HCT116 (cell line): ENCODE results near the gene TMEM86B.

Experiments used
- CBX3 ChIP-seq: IDR thresholded peaks from 2 replicates; pipeline ENCODE4 v1.6.1; 2012; ENCODE audit warnings: low read depth
- EZH2 ChIP-seq: fragments of 200-600 bp; sonication (generic); IDR thresholded peaks from 2 replicates; pipeline ENCODE4 v1.6.1; 2017; ENCODE audit warnings: antibody characterized with exemption, mixed run types
- EZH2phosphoT487 ChIP-seq: fragments of 200-600 bp; IDR thresholded peaks from 2 replicates; pipeline ENCODE4 v1.6.1; 2018; ENCODE audit warnings: antibody characterized with exemption, borderline replicate concordance
- MAX ChIP-seq: IDR thresholded peaks from 2 replicates; pipeline ENCODE4 v1.6.1; 2012
- POLR2A ChIP-seq: IDR thresholded peaks from 2 replicates; pipeline ENCODE4 v1.7.0; 2011; ENCODE audit warnings: borderline replicate concordance; ENCODE audit not compliant: insufficient read depth, insufficient read length; ENCODE audit errors: extremely low read depth
- POLR2AphosphoS5 ChIP-seq: IDR thresholded peaks from 2 replicates; pipeline ENCODE4 v1.6.1; 2011; ENCODE audit warnings: mild to moderate bottlenecking, low read depth, low read length, moderate library complexity
- RAD21 ChIP-seq: IDR thresholded peaks from 2 replicates; pipeline ENCODE4 v1.6.1; 2012; ENCODE audit warnings: low read depth, mild to moderate bottlenecking
- SP1 ChIP-seq: IDR thresholded peaks from 2 replicates; pipeline ENCODE4 v1.6.1; 2012; ENCODE audit warnings: low read depth
- YY1 ChIP-seq: IDR thresholded peaks from 2 replicates; pipeline ENCODE4 v1.6.1; 2011; ENCODE audit warnings: low read length, low read depth, moderate library complexity, mild to moderate bottlenecking; ENCODE audit not compliant: insufficient replicate concordance; ENCODE audit errors: extremely low read depth
- ZFX ChIP-seq: fragments of 450-650 bp; IDR thresholded peaks from 2 replicates; pipeline ENCODE4 v1.6.1; 2017
- TF ChIP-seq, protein P1 (sequence below), 3 experiments: fragments of 200-600 bp in 1 of 3; sonication (generic) in 1 of 3; IDR thresholded peaks in 2 of 3; conservative IDR thresholded peaks in 1 of 3; 2 replicates each; pipeline ENCODE4 v1.5.1; 2012 to 2017; ENCODE audit warnings: low read depth in 2 of 3, low read length in 2 of 3, antibody characterized with exemption in 1 of 3, borderline replicate concordance in 1 of 3, control low read depth in 1 of 3, mild to moderate bottlenecking in 1 of 3, mixed read lengths in 1 of 3, mixed run types in 1 of 3, moderate library complexity in 1 of 3; ENCODE audit not compliant: insufficient read depth in 1 of 3
- TF ChIP-seq, protein P2 (sequence below): IDR thresholded peaks from 2 replicates; pipeline ENCODE4 v1.6.1; 2012
- TF ChIP-seq, protein P3 (sequence below): IDR thresholded peaks from 2 replicates; pipeline ENCODE4 v1.6.1; 2012; ENCODE audit warnings: low read depth
- TF ChIP-seq, protein P4 (sequence below): IDR thresholded peaks from 2 replicates; pipeline ENCODE4 v1.6.1; 2011; ENCODE audit warnings: mild to moderate bottlenecking, low read length, moderate library complexity; ENCODE audit not compliant: insufficient replicate concordance; ENCODE audit errors: extremely low read depth

DNA sequence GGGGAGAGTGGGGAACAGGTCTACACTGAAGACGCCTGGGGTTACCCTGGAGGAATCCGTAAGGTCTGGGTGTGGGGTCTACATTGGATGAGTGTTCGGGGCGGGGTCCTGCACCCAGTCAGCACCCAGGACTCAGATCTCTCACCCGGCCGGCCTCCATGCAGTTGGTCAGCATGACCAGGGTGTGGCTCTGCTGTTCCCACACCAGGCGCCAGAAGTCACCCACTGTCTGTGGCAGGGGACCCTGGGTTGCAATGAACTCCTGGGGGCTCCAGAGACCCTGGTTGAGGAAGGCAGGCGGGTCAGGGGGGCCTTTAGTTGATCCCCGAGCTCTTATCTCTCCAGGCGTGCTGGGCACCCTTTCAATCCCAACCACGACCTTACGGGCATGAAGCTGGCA, 42.5 kb downstream of the TMEM86B start:
- TF ChIP-seq, protein P1, sequence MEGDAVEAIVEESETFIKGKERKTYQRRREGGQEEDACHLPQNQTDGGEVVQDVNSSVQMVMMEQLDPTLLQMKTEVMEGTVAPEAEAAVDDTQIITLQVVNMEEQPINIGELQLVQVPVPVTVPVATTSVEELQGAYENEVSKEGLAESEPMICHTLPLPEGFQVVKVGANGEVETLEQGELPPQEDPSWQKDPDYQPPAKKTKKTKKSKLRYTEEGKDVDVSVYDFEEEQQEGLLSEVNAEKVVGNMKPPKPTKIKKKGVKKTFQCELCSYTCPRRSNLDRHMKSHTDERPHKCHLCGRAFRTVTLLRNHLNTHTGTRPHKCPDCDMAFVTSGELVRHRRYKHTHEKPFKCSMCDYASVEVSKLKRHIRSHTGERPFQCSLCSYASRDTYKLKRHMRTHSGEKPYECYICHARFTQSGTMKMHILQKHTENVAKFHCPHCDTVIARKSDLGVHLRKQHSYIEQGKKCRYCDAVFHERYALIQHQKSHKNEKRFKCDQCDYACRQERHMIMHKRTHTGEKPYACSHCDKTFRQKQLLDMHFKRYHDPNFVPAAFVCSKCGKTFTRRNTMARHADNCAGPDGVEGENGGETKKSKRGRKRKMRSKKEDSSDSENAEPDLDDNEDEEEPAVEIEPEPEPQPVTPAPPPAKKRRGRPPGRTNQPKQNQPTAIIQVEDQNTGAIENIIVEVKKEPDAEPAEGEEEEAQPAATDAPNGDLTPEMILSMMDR (IDR thresholded peaks at IDR 0.05 in 2 of 3, conservative IDR thresholded peaks at IDR 0.05 in 1 of 3; ENCODE audit: borderline replicate concordance in 1 of 3, insufficient read depth in 1 of 3, low read depth in 2 of 3, low read length in 2 of 3) = no peak
- TF ChIP-seq SP1 (no peak), EZH2phosphoT487 (no peak), MAX (no peak), POLR2AphosphoS5 (no peak), POLR2A (no peak), CBX3 (no peak), EZH2 (no peak), YY1 (no peak), RAD21 (no peak), ZFX (no peak)
- TF ChIP-seq, protein P2, sequence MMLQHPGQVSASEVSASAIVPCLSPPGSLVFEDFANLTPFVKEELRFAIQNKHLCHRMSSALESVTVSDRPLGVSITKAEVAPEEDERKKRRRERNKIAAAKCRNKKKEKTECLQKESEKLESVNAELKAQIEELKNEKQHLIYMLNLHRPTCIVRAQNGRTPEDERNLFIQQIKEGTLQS = no peak
- TF ChIP-seq, protein P3, sequence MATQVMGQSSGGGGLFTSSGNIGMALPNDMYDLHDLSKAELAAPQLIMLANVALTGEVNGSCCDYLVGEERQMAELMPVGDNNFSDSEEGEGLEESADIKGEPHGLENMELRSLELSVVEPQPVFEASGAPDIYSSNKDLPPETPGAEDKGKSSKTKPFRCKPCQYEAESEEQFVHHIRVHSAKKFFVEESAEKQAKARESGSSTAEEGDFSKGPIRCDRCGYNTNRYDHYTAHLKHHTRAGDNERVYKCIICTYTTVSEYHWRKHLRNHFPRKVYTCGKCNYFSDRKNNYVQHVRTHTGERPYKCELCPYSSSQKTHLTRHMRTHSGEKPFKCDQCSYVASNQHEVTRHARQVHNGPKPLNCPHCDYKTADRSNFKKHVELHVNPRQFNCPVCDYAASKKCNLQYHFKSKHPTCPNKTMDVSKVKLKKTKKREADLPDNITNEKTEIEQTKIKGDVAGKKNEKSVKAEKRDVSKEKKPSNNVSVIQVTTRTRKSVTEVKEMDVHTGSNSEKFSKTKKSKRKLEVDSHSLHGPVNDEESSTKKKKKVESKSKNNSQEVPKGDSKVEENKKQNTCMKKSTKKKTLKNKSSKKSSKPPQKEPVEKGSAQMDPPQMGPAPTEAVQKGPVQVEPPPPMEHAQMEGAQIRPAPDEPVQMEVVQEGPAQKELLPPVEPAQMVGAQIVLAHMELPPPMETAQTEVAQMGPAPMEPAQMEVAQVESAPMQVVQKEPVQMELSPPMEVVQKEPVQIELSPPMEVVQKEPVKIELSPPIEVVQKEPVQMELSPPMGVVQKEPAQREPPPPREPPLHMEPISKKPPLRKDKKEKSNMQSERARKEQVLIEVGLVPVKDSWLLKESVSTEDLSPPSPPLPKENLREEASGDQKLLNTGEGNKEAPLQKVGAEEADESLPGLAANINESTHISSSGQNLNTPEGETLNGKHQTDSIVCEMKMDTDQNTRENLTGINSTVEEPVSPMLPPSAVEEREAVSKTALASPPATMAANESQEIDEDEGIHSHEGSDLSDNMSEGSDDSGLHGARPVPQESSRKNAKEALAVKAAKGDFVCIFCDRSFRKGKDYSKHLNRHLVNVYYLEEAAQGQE = no peak
- TF ChIP-seq, protein P4, sequence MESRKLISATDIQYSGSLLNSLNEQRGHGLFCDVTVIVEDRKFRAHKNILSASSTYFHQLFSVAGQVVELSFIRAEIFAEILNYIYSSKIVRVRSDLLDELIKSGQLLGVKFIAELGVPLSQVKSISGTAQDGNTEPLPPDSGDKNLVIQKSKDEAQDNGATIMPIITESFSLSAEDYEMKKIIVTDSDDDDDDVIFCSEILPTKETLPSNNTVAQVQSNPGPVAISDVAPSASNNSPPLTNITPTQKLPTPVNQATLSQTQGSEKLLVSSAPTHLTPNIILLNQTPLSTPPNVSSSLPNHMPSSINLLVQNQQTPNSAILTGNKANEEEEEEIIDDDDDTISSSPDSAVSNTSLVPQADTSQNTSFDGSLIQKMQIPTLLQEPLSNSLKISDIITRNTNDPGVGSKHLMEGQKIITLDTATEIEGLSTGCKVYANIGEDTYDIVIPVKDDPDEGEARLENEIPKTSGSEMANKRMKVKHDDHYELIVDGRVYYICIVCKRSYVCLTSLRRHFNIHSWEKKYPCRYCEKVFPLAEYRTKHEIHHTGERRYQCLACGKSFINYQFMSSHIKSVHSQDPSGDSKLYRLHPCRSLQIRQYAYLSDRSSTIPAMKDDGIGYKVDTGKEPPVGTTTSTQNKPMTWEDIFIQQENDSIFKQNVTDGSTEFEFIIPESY = no peak
